Endothelial cell of umbilical vein (primary cell): Measurements from ENCODE around the gene ZNF620. TPM values are rescaled to one million over a fixed set of nuclear protein-coding genes. Genes with fewer than 3 reads are reported as not detected.

Experiments
- BruUV-seq: library from RNA; stranded (reverse); fragments of 400-500 nt; replicated peaks from 2 replicates; lab custom pipeline; 2021; lab: Mats Ljungman, UMichigan
- CTCF ChIA-PET: fragments of 300-600, 350-600 bp; sonication (Branson Sonifier 250); formaldehyde crosslinking; loops from one replicate; lab custom pipeline; 2021; ENCODE audit warnings: antibody characterized with exemption, inconsistent platforms; lab: Charles Lee
- POLR2A ChIA-PET: fragments of 300-600, 350-600 bp; sonication (Branson Sonifier 250); formaldehyde crosslinking; loops from one replicate; lab custom pipeline; 2021; ENCODE audit warnings: antibody characterized with exemption, inconsistent platforms; lab: Charles Lee
- DNase-seq: peaks from one replicate; pipeline ENCODE4 v3.0.0-alpha.2; 2011; ENCODE audit warnings: low read depth, low spot score
- FAIRE-seq: peaks from 2 replicates; lab custom pipeline; 2011; peaks lifted over from hg19 to GRCh38; lab: Jason Lieb, UNC
- H2AFZ ChIP-seq: 2 replicates; pipeline ENCODE4 v1.6.0; 2012; ENCODE audit warnings: low read depth, low read length, control low read depth, inconsistent platforms
- H3K27ac ChIP-seq: 2 replicates; pipeline ENCODE4 v1.5.1; 2011; ENCODE audit warnings: low read depth, mild to moderate bottlenecking, control low read depth, low read length, moderate library complexity; ENCODE audit not compliant: insufficient read depth
- H3K27me3 ChIP-seq, 2 experiments: 2 replicates each; pipeline versions ENCODE4 v1.6.0 to v1.6.1; 2011; ENCODE audit warnings: low read length in 2 of 2, mixed read lengths in 1 of 2; ENCODE audit not compliant: control insufficient read depth in 2 of 2, insufficient read depth in 2 of 2
- H3K36me3 ChIP-seq, 2 experiments: 2 replicates in 1 of 2; 3 replicates in 1 of 2; pipeline ENCODE4 v1.5.1; 2011; ENCODE audit warnings: low read length in 2 of 2, mild to moderate bottlenecking in 1 of 2, moderate library complexity in 1 of 2; ENCODE audit not compliant: control insufficient read depth in 2 of 2, insufficient read depth in 2 of 2; ENCODE audit errors: extremely low read depth in 1 of 2
- H3K4me1 ChIP-seq: 3 replicates; pipeline ENCODE4 v1.5.1; 2011; ENCODE audit warnings: mild to moderate bottlenecking, low read length; ENCODE audit not compliant: control insufficient read depth, insufficient read depth; ENCODE audit errors: extremely low read depth
- H3K4me2 ChIP-seq: 2 replicates; pipeline ENCODE4 v1.6.1; 2011; ENCODE audit warnings: low read length, control low read depth, mixed read lengths; ENCODE audit not compliant: insufficient read depth
- H3K4me3 ChIP-seq, 3 experiments: fragments of 200-600 bp in 1 of 3; sonication (generic), shearing (Covaris generic) in 1 of 3; replicated peaks in 1 of 3; 2 replicates each; pipeline ENCODE4 v1.5.1; 2011 to 2016; ENCODE audit warnings: control low read depth in 3 of 3, low read length in 3 of 3, mild to moderate bottlenecking in 2 of 3, inconsistent platforms in 1 of 3, low read depth in 1 of 3, moderate library complexity in 1 of 3; ENCODE audit not compliant: insufficient read depth in 1 of 3
- H3K79me2 ChIP-seq: 2 replicates; pipeline ENCODE4 v1.6.0; 2012; ENCODE audit warnings: low read length, inconsistent platforms; ENCODE audit not compliant: control insufficient read depth, insufficient read depth
- H3K9ac ChIP-seq: replicated peaks from 2 replicates; pipeline ENCODE3; 2011; ENCODE audit warnings: low read length, control low read depth; ENCODE audit not compliant: insufficient read depth; ENCODE audit errors: extremely low read depth
- H3K9me1 ChIP-seq: replicated peaks from 3 replicates; pipeline ENCODE4 v1.6.0; 2011; ENCODE audit warnings: mild to moderate bottlenecking, low read length; ENCODE audit not compliant: control insufficient read depth, insufficient read depth; ENCODE audit errors: extremely low read depth
- H3K9me3 ChIP-seq: replicated peaks from 2 replicates; pipeline ENCODE4 v1.5.1; 2012; ENCODE audit warnings: low read length, inconsistent platforms; ENCODE audit not compliant: control insufficient read depth, insufficient read depth
- H4K20me1 ChIP-seq: replicated peaks from 2 replicates; pipeline ENCODE3; 2011; ENCODE audit warnings: mild to moderate bottlenecking, low read length; ENCODE audit not compliant: control insufficient read depth, insufficient read depth; ENCODE audit errors: extremely low read depth
- CTCF ChIP-seq, 2 donors: IDR thresholded peaks; 1 replicate in 1 of 2; 2 replicates in 1 of 2; pipeline ENCODE4 v1.5.1; 2011; ENCODE audit warnings: low read length in 2 of 2, mild to moderate bottlenecking in 2 of 2, moderate library complexity in 2 of 2, control low read depth in 1 of 2, inconsistent platforms in 1 of 2, low read depth in 1 of 2; ENCODE audit not compliant: insufficient read depth in 1 of 2; ENCODE audit errors: extremely low read depth in 1 of 2
- EZH2 ChIP-seq: IDR thresholded peaks from 2 replicates; pipeline ENCODE4 v1.6.1; 2012; ENCODE audit warnings: borderline replicate concordance, low read depth, mild to moderate bottlenecking, moderate library complexity, low read length, inconsistent platforms; ENCODE audit not compliant: severe bottlenecking
- FOS ChIP-seq: IDR thresholded peaks from 2 replicates; pipeline ENCODE4 v1.6.1; 2011; ENCODE audit warnings: mild to moderate bottlenecking, low read length, moderate library complexity, borderline replicate concordance; ENCODE audit not compliant: insufficient read depth
- GATA2 ChIP-seq: IDR thresholded peaks from 2 replicates; pipeline ENCODE4 v1.7.0; 2011; ENCODE audit warnings: low read depth, mild to moderate bottlenecking, moderate library complexity, mixed read lengths, low read length; ENCODE audit not compliant: insufficient read length, insufficient read depth
- JUN ChIP-seq: IDR thresholded peaks from 2 replicates; pipeline ENCODE4 v1.6.1; 2011; ENCODE audit warnings: borderline replicate concordance, low read depth; ENCODE audit not compliant: insufficient read length, insufficient read depth
- MAX ChIP-seq: IDR thresholded peaks from 2 replicates; pipeline ENCODE4 v1.6.1; 2011; ENCODE audit not compliant: insufficient read depth, insufficient read length
- MYC ChIP-seq: IDR thresholded peaks from one replicate; pipeline ENCODE4 v1.6.1; 2011; ENCODE audit warnings: mild to moderate bottlenecking, low read depth, low read length
- POLR2A ChIP-seq: IDR thresholded peaks from 2 replicates; pipeline ENCODE4 v1.6.1; 2012; ENCODE audit warnings: low read depth, mild to moderate bottlenecking, control low read depth, low read length
- POLR2AphosphoS5 ChIP-seq: IDR thresholded peaks from 2 replicates; pipeline ENCODE4 v1.6.1; 2012; ENCODE audit warnings: low read depth, mild to moderate bottlenecking, control low read depth, low read length, moderate library complexity; ENCODE audit not compliant: insufficient read depth
- dilution Hi-C: fragments of 300-500 bp; cut with MboI; formaldehyde crosslinking; loops from one replicate; pipeline ENCODE4 v1.15.0; 2019; ENCODE audit warnings: low sequenced_read_pairs; ENCODE audit not compliant: extremely low pct_ligation_motif_present
- intact Hi-C: fragments of 100-400 bp; cut with micrococcal nuclease; formaldehyde crosslinking; loops from one replicate; pipeline ENCODE4 v1.10.0; 2022
- polyA plus RNA-seq, 4 experiments: library from polyadenylated mRNA; depleted of rRNA in 3 of 4; stranded (reverse) in 3 of 4; unstranded in 1 of 4; fragments of >200 nt; gene quantifications; 2 replicates each; pipeline versions ENCODE4 v1.2.1 to v1.2.3, GENCODE V29; 2011 to 2012; ENCODE audit warnings: missing spikeins in 1 of 4
- total RNA-seq: library from RNA; stranded (reverse); gene quantifications from 2 replicates; pipeline ENCODE4 v1.2.3, GENCODE V29; 2021

The ZNF620 gene
- total and polyA plus RNA-seq, 2 donors (not counting 3 experiments of a cell fraction or from before 2014, with no cell fraction given): 1.9 to 4.0 TPM

DNA sequence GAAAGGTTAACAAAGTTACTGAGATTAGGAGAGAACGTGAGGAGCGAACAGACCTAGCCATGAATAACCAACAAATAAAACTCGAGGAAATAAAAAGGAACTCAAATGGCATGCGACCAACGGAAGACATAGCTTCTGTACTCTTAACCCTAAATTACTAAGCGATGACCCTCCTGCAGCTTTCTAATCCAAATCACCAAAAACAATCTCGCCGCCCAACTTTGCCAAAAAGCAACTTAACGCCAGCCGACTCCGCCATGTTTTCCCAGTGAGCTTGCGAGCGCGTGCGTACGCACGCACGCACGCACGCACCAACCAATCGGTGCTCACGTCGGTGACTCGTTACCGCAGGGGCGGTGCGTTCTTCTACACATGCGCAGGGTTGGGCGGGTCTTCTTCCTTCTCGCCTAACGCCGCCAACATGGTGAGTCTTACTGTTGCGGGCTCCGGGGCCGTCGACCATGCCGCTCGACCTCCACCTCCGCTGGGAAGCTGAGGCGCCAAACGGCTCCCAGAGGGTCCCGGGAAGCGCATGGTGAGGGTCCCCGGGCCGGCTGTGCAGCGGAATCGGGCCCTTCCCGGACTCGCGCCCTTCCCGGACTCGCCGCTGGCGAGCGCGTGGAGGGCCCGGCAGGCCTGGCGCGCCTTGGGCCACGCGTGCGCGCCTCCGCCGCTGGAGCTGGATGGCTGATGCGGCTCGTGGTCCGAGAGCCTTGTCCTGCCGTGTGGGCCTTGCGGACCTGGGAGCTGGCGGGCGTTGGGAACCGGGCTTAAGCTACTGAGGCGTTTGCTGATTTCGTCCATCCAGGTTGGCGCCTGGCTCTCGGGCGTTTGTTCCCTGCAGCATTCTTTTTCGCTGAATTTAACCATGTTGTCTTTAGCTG, 48.7 kb upstream of the ZNF620 start, which contains the start of gene RPL14:
TSS of gene RPL14 (plus strand) at position 400 of the 884 bp plus-strand sequence. CDS start at position 533, 133 bp downstream.
- Histone ChIP-seq H3K27ac (peak within 1 kb of the TSS; percentile 78), H2AFZ (peak within 1 kb of the TSS; percentile 69), H4K20me1 (peaks cover 4% of the 10 kb centered on the region), H3K9ac (peak within 1 kb of the TSS; percentile 94), H3K79me2 (peaks cover 28% of the 10 kb centered on the region), H3K4me2 (peak within 1 kb of the TSS; percentile 97), H3K9me3 (no peaks in the 10 kb centered on the region), H3K9me1 (no peaks in the 10 kb centered on the region), H3K4me1 (peaks cover 15% of the 10 kb centered on the region), H3K4me3 (peak within 1 kb of the TSS; percentile 64 to 92 (median 77)), H3K36me3 (peaks cover 4 to 13% of the 10 kb centered on the region in 2 experiments), H3K27me3 (no peaks in the 10 kb centered on the region)
- TF ChIP-seq JUN: no peak
- TF ChIP-seq MYC: peak; percentile 87
- no peak for TF ChIP-seq FOS
- peak; percentile 98 for TF ChIP-seq POLR2A
- peak; percentile 48 for TF ChIP-seq MAX
- TF ChIP-seq POLR2AphosphoS5: peak; percentile 98
- TF ChIP-seq GATA2: no peak
- TF ChIP-seq CTCF (IDR thresholded peaks at IDR 0.05; ENCODE audit: extremely low read depth in 1 of 2, insufficient read depth in 1 of 2, low read depth in 1 of 2, low read length in 2 of 2): no peak
- TF ChIP-seq EZH2: no peak
- TSS peak; percentile 46 for BruUV-seq
- peak; percentile 75 for FAIRE-seq
- ChIA-PET CTCF (interaction anchor here (1.0 to 1.2 kb wide), 3 partner anchors 48 to 123 kb away, joined by 4 to 7 read pairs (median 5); partner anchors contain the start of gene ZNF620), POLR2A (interaction anchor here (0.5 to 1.9 kb wide), 5 partner anchors 20 to 1041 kb away, joined by 3 to 19 read pairs (median 8); partner anchors contain the start of genes ZNF619, ZNF620 and ZNF621)
- intact Hi-C loops (loop anchor here (1.0 to 10.0 kb wide), 5 partner anchors 47 to 1506 kb away; partner anchors contain the start of genes SLC25A38, ULK4 and ZNF621), dilution Hi-C loops (no loop called here)
- DNase-seq: peak; percentile 97
